Measurements from ENCODE around the gene CFAP54. TPM values are rescaled to one million over a fixed set of nuclear protein-coding genes. Genes with fewer than 3 reads are reported as not detected.
"Not testable (repeated sequence)": the region's sequence is repeated elsewhere in the genome, so short reads cannot be mapped to it uniquely, and the experiment has no call there.

CFAP54 gene
- total and polyA plus RNA-seq, 2 experiments from 2014 or later: 0.07 to 0.76 TPM

DNA sequence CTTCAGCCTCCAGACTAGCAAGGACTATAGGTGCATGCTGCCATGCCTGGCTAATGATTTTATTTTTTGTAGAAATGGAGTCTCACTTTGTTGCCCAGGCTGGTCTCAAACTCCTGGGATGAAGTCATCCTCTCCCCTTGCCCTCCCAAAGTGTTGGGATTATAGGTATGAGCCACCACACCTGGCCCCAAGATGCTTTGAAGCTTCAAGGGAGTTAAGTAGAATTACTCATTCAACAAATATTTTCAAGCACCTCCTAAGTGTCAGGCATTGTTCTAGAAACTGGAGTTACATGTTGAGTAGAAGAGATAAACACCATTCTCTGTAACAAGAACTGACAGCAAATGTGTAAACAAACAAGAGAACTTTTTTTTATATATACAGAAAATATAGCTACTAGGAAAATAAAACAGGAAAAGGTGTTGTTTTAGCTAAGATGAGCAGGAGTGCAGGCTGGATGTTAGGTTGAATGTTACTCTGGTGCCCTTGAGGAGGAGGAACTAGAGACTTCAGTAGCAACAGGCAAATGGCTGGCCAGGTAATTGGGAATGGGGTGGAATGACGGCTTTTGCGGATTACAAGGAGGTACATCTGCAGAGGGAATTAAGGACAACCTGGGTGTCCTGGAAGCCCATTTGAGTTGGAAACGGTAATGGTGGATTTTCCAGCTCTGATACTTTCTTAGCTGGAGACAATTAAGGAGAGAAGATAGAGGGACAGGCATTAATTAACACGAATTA is 32.0 kb upstream of the CFAP54 start (continued):
- TF ChIP-seq, protein P1, sequence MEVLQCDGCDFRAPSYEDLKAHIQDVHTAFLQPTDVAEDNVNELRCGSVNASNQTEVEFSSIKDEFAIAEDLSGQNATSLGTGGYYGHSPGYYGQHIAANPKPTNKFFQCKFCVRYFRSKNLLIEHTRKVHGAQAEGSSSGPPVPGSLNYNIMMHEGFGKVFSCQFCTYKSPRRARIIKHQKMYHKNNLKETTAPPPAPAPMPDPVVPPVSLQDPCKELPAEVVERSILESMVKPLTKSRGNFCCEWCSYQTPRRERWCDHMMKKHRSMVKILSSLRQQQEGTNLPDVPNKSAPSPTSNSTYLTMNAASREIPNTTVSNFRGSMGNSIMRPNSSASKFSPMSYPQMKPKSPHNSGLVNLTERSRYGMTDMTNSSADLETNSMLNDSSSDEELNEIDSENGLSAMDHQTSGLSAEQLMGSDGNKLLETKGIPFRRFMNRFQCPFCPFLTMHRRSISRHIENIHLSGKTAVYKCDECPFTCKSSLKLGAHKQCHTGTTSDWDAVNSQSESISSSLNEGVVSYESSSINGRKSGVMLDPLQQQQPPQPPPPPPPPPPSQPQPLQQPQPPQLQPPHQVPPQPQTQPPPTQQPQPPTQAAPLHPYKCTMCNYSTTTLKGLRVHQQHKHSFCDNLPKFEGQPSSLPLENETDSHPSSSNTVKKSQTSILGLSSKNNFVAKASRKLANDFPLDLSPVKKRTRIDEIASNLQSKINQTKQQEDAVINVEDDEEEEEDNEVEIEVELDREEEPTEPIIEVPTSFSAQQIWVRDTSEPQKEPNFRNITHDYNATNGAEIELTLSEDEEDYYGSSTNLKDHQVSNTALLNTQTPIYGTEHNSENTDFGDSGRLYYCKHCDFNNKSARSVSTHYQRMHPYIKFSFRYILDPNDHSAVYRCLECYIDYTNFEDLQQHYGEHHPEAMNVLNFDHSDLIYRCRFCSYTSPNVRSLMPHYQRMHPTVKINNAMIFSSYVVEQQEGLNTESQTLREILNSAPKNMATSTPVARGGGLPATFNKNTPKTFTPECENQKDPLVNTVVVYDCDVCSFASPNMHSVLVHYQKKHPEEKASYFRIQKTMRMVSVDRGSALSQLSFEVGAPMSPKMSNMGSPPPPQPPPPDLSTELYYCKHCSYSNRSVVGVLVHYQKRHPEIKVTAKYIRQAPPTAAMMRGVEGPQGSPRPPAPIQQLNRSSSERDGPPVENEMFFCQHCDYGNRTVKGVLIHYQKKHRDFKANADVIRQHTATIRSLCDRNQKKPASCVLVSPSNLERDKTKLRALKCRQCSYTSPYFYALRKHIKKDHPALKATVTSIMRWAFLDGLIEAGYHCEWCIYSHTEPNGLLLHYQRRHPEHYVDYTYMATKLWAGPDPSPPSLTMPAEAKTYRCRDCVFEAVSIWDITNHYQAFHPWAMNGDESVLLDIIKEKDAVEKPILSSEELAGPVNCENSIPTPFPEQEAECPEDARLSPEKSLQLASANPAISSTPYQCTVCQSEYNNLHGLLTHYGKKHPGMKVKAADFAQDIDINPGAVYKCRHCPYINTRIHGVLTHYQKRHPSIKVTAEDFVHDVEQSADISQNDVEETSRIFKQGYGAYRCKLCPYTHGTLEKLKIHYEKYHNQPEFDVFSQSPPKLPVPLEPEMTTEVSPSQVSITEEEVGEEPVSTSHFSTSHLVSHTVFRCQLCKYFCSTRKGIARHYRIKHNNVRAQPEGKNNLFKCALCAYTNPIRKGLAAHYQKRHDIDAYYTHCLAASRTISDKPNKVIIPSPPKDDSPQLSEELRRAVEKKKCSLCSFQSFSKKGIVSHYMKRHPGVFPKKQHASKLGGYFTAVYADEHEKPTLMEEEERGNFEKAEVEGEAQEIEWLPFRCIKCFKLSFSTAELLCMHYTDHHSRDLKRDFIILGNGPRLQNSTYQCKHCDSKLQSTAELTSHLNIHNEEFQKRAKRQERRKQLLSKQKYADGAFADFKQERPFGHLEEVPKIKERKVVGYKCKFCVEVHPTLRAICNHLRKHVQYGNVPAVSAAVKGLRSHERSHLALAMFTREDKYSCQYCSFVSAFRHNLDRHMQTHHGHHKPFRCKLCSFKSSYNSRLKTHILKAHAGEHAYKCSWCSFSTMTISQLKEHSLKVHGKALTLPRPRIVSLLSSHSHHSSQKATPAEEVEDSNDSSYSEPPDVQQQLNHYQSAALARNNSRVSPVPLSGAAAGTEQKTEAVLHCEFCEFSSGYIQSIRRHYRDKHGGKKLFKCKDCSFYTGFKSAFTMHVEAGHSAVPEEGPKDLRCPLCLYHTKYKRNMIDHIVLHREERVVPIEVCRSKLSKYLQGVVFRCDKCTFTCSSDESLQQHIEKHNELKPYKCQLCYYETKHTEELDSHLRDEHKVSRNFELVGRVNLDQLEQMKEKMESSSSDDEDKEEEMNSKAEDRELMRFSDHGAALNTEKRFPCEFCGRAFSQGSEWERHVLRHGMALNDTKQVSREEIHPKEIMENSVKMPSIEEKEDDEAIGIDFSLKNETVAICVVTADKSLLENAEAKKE (CRISPR knock-in tag; IDR thresholded peaks at IDR 0.05): no peak
- TF ChIP-seq STAT1 (IDR thresholded peaks at IDR 0.05; ENCODE audit: unreplicated experiment) (no peak), POLR2AphosphoS5 (IDR thresholded peaks at IDR 0.05; ENCODE audit: low read depth) (no peak), EZH2phosphoT487 (IDR thresholded peaks at IDR 0.05; ENCODE audit: unreplicated experiment) (no peak), NANOG (IDR thresholded peaks at IDR 0.05; ENCODE audit: borderline replicate concordance) (no peak), ZNF114 (CRISPR knock-in tag; IDR thresholded peaks at IDR 0.05) (no peak)
- TF ChIP-seq, protein P2, sequence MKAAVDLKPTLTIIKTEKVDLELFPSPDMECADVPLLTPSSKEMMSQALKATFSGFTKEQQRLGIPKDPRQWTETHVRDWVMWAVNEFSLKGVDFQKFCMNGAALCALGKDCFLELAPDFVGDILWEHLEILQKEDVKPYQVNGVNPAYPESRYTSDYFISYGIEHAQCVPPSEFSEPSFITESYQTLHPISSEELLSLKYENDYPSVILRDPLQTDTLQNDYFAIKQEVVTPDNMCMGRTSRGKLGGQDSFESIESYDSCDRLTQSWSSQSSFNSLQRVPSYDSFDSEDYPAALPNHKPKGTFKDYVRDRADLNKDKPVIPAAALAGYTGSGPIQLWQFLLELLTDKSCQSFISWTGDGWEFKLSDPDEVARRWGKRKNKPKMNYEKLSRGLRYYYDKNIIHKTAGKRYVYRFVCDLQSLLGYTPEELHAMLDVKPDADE (IDR thresholded peaks at IDR 0.05): no peak

DNA sequence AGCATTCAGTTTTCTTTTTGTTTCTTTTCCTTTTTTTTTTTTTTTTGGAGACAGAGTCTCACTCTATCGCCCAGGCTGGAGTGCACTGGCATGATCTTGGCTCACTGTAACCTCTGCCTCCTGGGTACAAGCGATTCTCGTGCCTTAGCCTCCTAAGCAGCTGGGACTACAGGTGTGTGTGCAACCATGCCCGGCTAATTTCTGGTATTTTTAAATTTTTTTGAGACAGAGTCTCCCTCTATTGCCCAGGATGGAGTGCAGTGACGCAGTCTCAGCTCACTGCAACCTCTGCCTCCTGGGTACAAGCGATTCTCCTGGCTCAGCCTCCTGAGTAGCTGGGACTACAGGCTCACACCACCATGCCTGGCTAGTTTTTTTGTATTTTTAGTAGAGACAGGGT is 30.1 kb upstream of the CFAP54 start:
- not testable (repeated sequence) for H3K27me3 Mint-ChIP-seq (ENCODE audit: insufficient read depth, low read depth, poor library complexity); H3K4me3 ChIP-seq; H3K36me3 Mint-ChIP-seq (ENCODE audit: low read depth); H3K27me3 ChIP-seq (ENCODE audit: insufficient read depth); H3K4me1 ChIP-seq (ENCODE audit: insufficient read depth); H3F3A ChIP-seq (replicated peaks; ENCODE audit: low read depth); H3K4me2 ChIP-seq; H3K4me1 Mint-ChIP-seq; H2AFZ ChIP-seq; H3K36me3 ChIP-seq (ENCODE audit: insufficient read depth); DNase-seq (ENCODE audit: low spot score); ATAC-seq; H3K9me2 ChIP-seq (ENCODE audit: insufficient read depth); H4K20me1 ChIP-seq (replicated peaks; ENCODE audit: insufficient read depth); H3K79me2 ChIP-seq (replicated peaks; ENCODE audit: insufficient read depth); H3K27ac ChIP-seq (ENCODE audit: low read depth); H3K4me3 Mint-ChIP-seq; H3K9me3 Mint-ChIP-seq; H3K27ac Mint-ChIP-seq
